Osteoblast (primary cell): ENCODE data around the gene SULF2. TPM values are rescaled to one million over a fixed set of nuclear protein-coding genes. Genes with fewer than 3 reads are reported as not detected.

Source experiments
- DNase-seq: peaks from one replicate; pipeline ENCODE4 v3.0.0; 2011; ENCODE audit warnings: low spot score, mixed read lengths; ENCODE audit not compliant: insufficient read length; ENCODE audit errors: missing footprints
- H2AFZ ChIP-seq: 2 replicates; pipeline ENCODE4 v1.6.0; 2011; ENCODE audit warnings: mild to moderate bottlenecking, low read length
- H3K27ac ChIP-seq: 2 replicates; pipeline ENCODE4 v1.5.1; 2011; ENCODE audit warnings: mild to moderate bottlenecking, low read depth, low read length, moderate library complexity
- H3K27me3 ChIP-seq: 2 replicates; pipeline ENCODE4 v1.6.0; 2012; ENCODE audit warnings: mild to moderate bottlenecking, control low read depth, inconsistent platforms, low read length, moderate library complexity; ENCODE audit not compliant: insufficient read depth
- H3K36me3 ChIP-seq: 2 replicates; pipeline ENCODE4 v1.5.1; 2011; ENCODE audit warnings: mild to moderate bottlenecking, low read length, control low read depth, moderate library complexity; ENCODE audit not compliant: insufficient read depth
- H3K4me1 ChIP-seq: 2 replicates; pipeline ENCODE4 v1.5.1; 2011; ENCODE audit warnings: mild to moderate bottlenecking, low read length, control low read depth, moderate library complexity; ENCODE audit not compliant: insufficient read depth
- H3K4me2 ChIP-seq: 2 replicates; pipeline ENCODE4 v1.6.0; 2011; ENCODE audit warnings: mild to moderate bottlenecking, low read length; ENCODE audit not compliant: insufficient read depth
- H3K4me3 ChIP-seq: fragments of 200-600 bp; sonication (generic); 3 replicates; pipeline ENCODE4 v1.5.1; 2012; ENCODE audit warnings: mild to moderate bottlenecking, low read length, inconsistent platforms; ENCODE audit not compliant: insufficient read depth
- H3K79me2 ChIP-seq: 2 replicates; pipeline ENCODE4 v1.6.0; 2012; ENCODE audit warnings: mild to moderate bottlenecking, low read length, control low read depth, inconsistent platforms; ENCODE audit not compliant: insufficient read depth
- H3K9me3 ChIP-seq: 2 replicates; pipeline ENCODE4 v1.5.1; 2011; ENCODE audit warnings: low read depth, low read length, control low read depth
- H4K20me1 ChIP-seq: 2 replicates; pipeline ENCODE4 v1.6.0; 2012; ENCODE audit warnings: mild to moderate bottlenecking, low read length, control low read depth; ENCODE audit not compliant: insufficient read depth
- total RNA-seq: library from RNA; depleted of rRNA; stranded (reverse); fragments of >200 nt; gene quantifications from 2 replicates; pipeline ENCODE4 v1.2.3, GENCODE V29; 2012
- TF ChIP-seq, protein P1 (sequence below): IDR thresholded peaks from 2 replicates; pipeline ENCODE4 v1.5.1; 2011; ENCODE audit warnings: mild to moderate bottlenecking, low read depth, low read length, moderate library complexity; ENCODE audit errors: extremely low read depth

SULF2 gene
- total RNA-seq, 1 donor = 102 TPM

- Histone ChIP-seq H3K36me3 (no peaks in the 10 kb centered on the region), H3K27me3 (no peaks in the 10 kb centered on the region), H3K4me3 (no peak overlapping the region), H2AFZ (no peak overlapping the region), H3K4me1 (no peaks in the 10 kb centered on the region), H4K20me1 (no peaks in the 10 kb centered on the region), H3K27ac (no peak overlapping the region), H3K9me3 (no peaks in the 10 kb centered on the region), H3K4me2 (no peak overlapping the region), H3K79me2 (no peaks in the 10 kb centered on the region)
- no peak for DNase-seq
- TF ChIP-seq, protein P1, sequence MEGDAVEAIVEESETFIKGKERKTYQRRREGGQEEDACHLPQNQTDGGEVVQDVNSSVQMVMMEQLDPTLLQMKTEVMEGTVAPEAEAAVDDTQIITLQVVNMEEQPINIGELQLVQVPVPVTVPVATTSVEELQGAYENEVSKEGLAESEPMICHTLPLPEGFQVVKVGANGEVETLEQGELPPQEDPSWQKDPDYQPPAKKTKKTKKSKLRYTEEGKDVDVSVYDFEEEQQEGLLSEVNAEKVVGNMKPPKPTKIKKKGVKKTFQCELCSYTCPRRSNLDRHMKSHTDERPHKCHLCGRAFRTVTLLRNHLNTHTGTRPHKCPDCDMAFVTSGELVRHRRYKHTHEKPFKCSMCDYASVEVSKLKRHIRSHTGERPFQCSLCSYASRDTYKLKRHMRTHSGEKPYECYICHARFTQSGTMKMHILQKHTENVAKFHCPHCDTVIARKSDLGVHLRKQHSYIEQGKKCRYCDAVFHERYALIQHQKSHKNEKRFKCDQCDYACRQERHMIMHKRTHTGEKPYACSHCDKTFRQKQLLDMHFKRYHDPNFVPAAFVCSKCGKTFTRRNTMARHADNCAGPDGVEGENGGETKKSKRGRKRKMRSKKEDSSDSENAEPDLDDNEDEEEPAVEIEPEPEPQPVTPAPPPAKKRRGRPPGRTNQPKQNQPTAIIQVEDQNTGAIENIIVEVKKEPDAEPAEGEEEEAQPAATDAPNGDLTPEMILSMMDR = no peak
Observed at GRCh38 chr20:47754946-47755652, 30.2 kb downstream of the SULF2 start.

DNA sequence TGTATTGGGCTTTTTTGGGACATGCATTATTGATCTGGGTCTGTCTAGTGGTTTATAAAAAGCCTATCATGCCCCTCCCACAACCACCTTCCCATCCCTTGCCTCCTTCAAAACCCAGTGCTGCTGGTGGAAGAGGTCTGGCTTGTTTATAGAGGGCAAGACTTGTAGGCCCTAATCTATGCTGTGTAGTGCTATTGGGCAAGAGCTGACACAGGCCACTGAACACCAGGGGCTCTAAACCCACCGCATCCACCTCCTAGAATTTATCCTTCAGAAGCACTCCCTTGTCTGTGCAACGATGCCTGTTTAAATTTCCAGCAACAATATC is 30.9 kb downstream of the SULF2 start:
- H3K36me3 ChIP-seq = no peaks in the 10 kb centered on the region
- TF ChIP-seq, protein P1 = no peak
- H4K20me1 ChIP-seq = no peaks in the 10 kb centered on the region
- no peak overlapping the region for H3K4me2 ChIP-seq
- no peaks in the 10 kb centered on the region for H3K9me3 ChIP-seq
- H3K4me3 ChIP-seq = no peak overlapping the region
- DNase-seq = no peak
- no peak overlapping the region for H3K27ac ChIP-seq
- H3K4me1 ChIP-seq = no peaks in the 10 kb centered on the region
- H3K27me3 ChIP-seq = no peaks in the 10 kb centered on the region
- H2AFZ ChIP-seq = no peak overlapping the region
- H3K79me2 ChIP-seq = no peaks in the 10 kb centered on the region

- no peaks in the 10 kb centered on the region for H3K27me3 ChIP-seq
- DNase-seq = no peak
- H3K79me2 ChIP-seq = no peaks in the 10 kb centered on the region
Observed at GRCh38 chr20:47753576-47754387, 31.5 kb downstream of the SULF2 start.

DNA sequence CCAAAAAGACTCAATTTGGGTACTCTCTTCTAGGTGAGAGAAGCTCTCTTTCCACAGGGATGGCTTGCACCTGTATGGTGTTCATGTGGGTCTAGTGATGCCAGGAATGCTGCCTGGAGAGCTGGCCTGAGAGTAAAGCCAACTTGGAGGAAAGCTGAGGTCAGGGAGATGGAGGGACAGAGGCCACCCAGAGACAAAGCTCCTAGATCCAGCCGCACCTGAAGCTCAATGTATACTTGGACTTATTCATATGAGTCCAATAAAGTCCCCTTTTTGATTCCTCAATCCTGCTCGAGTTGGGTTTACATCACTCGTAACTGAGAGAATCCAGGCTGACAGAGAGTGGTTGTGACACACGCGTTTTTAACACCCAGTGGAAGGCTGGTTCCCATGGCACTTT is 33.8 kb downstream of the SULF2 start:
- TF ChIP-seq, protein P1 = no peak
- Histone ChIP-seq H2AFZ (no peak overlapping the region), H3K4me2 (no peak overlapping the region), H3K79me2 (no peaks in the 10 kb centered on the region), H3K27ac (no peak overlapping the region), H4K20me1 (no peaks in the 10 kb centered on the region), H3K36me3 (no peaks in the 10 kb centered on the region), H3K9me3 (no peaks in the 10 kb centered on the region), H3K4me3 (no peak overlapping the region), H3K4me1 (no peaks in the 10 kb centered on the region), H3K27me3 (peaks cover 9% of the 10 kb centered on the region)
- no peak for DNase-seq

More at GRCh38 chr20:47753576-47754387, 31.5 kb downstream of the SULF2 start:
- Histone ChIP-seq H3K27ac (no peak overlapping the region), H3K4me2 (no peak overlapping the region), H3K9me3 (no peaks in the 10 kb centered on the region), H3K36me3 (no peaks in the 10 kb centered on the region), H4K20me1 (no peaks in the 10 kb centered on the region), H3K4me1 (no peaks in the 10 kb centered on the region), H3K4me3 (no peak overlapping the region), H2AFZ (no peak overlapping the region)
- TF ChIP-seq, protein P1 = no peak
